Ovary (tissue), 3 donors: ENCODE measurements around the gene MPP2.
"Not testable (repeated sequence)": the region's sequence is repeated elsewhere in the genome, so short reads cannot be mapped to it uniquely, and the experiment has no call there.

Experiments used
- EP300 ChIP-seq: sonication (generic); formaldehyde crosslinking; IDR thresholded peaks from one replicate; pipeline ENCODE4 v1.6.1; 2017; ENCODE audit warnings: antibody characterized with exemption
- POLR2A ChIP-seq: fragments of 450-650 bp; IDR thresholded peaks from one replicate; pipeline ENCODE4 v1.6.1; 2017; ENCODE audit warnings: antibody characterized with exemption, mild to moderate bottlenecking, moderate library complexity
- TF ChIP-seq, protein P1 (sequence below), 3 donors: fragments of 450-650 bp in 2 of 3; fragments of 200-600 bp in 1 of 3; IDR thresholded peaks; one replicate each; pipeline versions ENCODE4 v1.5.1 to v1.8.0; 2016 to 2022; ENCODE audit warnings: antibody characterized with exemption in 3 of 3, mild to moderate bottlenecking in 1 of 3
- donor health status: DM: no; HTN: no; CAD: no.

DNA sequence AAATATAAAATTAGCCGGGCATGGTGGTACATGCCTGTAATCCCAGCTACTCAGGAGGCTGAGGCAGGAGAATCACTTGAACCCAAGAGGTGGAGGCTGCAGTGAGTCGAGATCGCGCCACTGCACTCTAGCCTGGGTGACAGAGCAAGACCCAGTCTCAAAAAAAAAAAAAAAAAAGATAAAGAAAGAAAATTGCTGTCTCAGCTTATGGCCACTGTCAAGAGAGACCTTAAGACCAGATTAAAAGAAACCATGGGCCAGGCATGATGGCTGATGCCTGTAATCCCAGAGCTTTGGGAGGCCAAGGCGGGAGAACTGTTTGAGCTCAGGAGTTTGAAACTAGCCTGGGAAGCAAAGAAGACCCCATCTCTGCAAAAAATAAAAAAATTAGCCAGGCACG lies 38.3 kb downstream of the MPP2 start:
- TF ChIP-seq, protein P1, sequence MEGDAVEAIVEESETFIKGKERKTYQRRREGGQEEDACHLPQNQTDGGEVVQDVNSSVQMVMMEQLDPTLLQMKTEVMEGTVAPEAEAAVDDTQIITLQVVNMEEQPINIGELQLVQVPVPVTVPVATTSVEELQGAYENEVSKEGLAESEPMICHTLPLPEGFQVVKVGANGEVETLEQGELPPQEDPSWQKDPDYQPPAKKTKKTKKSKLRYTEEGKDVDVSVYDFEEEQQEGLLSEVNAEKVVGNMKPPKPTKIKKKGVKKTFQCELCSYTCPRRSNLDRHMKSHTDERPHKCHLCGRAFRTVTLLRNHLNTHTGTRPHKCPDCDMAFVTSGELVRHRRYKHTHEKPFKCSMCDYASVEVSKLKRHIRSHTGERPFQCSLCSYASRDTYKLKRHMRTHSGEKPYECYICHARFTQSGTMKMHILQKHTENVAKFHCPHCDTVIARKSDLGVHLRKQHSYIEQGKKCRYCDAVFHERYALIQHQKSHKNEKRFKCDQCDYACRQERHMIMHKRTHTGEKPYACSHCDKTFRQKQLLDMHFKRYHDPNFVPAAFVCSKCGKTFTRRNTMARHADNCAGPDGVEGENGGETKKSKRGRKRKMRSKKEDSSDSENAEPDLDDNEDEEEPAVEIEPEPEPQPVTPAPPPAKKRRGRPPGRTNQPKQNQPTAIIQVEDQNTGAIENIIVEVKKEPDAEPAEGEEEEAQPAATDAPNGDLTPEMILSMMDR (IDR thresholded peaks at IDR 0.05): not testable (repeated sequence)
- not testable (repeated sequence) for TF ChIP-seq POLR2A, EP300
